Spleen (tissue), 7 donors: ENCODE measurements around the gene INS.

Experiments
- CTCF ChIP-seq, 11 experiments: fragments of 200-600 bp in 7 of 11; fragments of 450-650 bp in 4 of 11; sonication (generic) in 4 of 11; IDR thresholded peaks in 8 of 11; conservative IDR thresholded peaks in 3 of 11; 1 replicate in 7 of 11; 2 replicates in 4 of 11; pipeline versions ENCODE4 v1.4.0 to v1.8.0; 2016 to 2021; ENCODE audit warnings: antibody characterized with exemption in 11 of 11, inconsistent platforms in 4 of 11, mild to moderate bottlenecking in 1 of 11
- POLR2A ChIP-seq, 3 donors: fragments of 450-650 bp; IDR thresholded peaks; one replicate each; pipeline ENCODE4 v1.5.1; 2017; ENCODE audit warnings: antibody characterized with exemption in 3 of 3, mild to moderate bottlenecking in 1 of 3
- POLR2AphosphoS5 ChIP-seq, 3 donors: sonication (generic); formaldehyde crosslinking; IDR thresholded peaks; one replicate each; pipeline ENCODE4 v1.5.1; 2017; ENCODE audit warnings: antibody characterized with exemption in 3 of 3
- donor health status: DM: no; HTN: no; CAD: no; lungs with moderate emphysema.
- donor health status: DM: no; HTN: no; CAD: no.
- donor health status: DM: no; HTN: no; CAD: no.

- TF ChIP-seq CTCF (IDR thresholded peaks at IDR 0.05 in 8 of 11, conservative IDR thresholded peaks at IDR 0.05 in 3 of 11) (no peak), POLR2A (IDR thresholded peaks at IDR 0.05) (no peak), POLR2AphosphoS5 (IDR thresholded peaks at IDR 0.05) (no peak)
These were observed 12.8 kb upstream of the INS start for GRCh38 chr11:2173761-2174160.
